SK-MEL-5 (cell line): ENCODE measurements around the gene ELAC2. TPM values are rescaled to one million over a fixed set of nuclear protein-coding genes. Genes with fewer than 3 reads are reported as not detected.

ENCODE experiments used
- total RNA-seq: library from RNA; depleted of rRNA; stranded (reverse); fragments of >200 nt; shearing (Covaris generic); gene quantifications from 2 replicates; pipeline ENCODE4 v1.2.3, GENCODE V29; 2014; rRNA removed

Gene ELAC2
- total RNA-seq, 1 experiment from 2014 or later: 73.4 TPM

Other genes starting within 250 kb of the ELAC2 start
- gene ARHGAP44, start 228.5 kb downstream of the ELAC2 start, total RNA-seq: 0.18 and 0.43 TPM in 2 replicates